Measurements from ENCODE around the gene STUB1.

STUB1 gene

GRCh38 chr16:698911-699671, 18.9 kb downstream of the STUB1 start:
- TF ChIP-seq CTCF (IDR thresholded peaks at IDR 0.05; ENCODE audit: low read length, missing control alignments), result no peak
- no peak for DNase-seq (ENCODE audit: low read depth)
- H3K4me3 ChIP-seq (replicated peaks; ENCODE audit: low read depth, low read length), result no peak overlapping the region

- no peak for DNase-seq (ENCODE audit: low read depth)
- no peak overlapping the region for H3K4me3 ChIP-seq (replicated peaks; ENCODE audit: low read depth, low read length)
- no peak for TF ChIP-seq CTCF (IDR thresholded peaks at IDR 0.05; ENCODE audit: low read length, missing control alignments)
Measured at GRCh38 chr16:700684-701584, 20.7 kb downstream of the STUB1 start.

GRCh38 chr16:702341-702740, 22.1 kb downstream of the STUB1 start:
- no peak for DNase-seq (ENCODE audit: low read depth)
- H3K4me3 ChIP-seq (replicated peaks; ENCODE audit: low read depth, low read length), result no peak overlapping the region
- no peak for TF ChIP-seq CTCF (IDR thresholded peaks at IDR 0.05; ENCODE audit: low read length, missing control alignments)

GRCh38 chr16:703406-703805, 23.2 kb downstream of the STUB1 start:
- no peak for DNase-seq (ENCODE audit: low read depth)
- TF ChIP-seq CTCF (IDR thresholded peaks at IDR 0.05; ENCODE audit: low read length, missing control alignments), result no peak
- H3K4me3 ChIP-seq (replicated peaks; ENCODE audit: low read depth, low read length), result no peak overlapping the region

GRCh38 chr16:704047-704446, 23.8 kb downstream of the STUB1 start:
- no peak for DNase-seq (ENCODE audit: low read depth)
- TF ChIP-seq CTCF (IDR thresholded peaks at IDR 0.05; ENCODE audit: low read length, missing control alignments), result no peak
- H3K4me3 ChIP-seq (replicated peaks; ENCODE audit: low read depth, low read length), result no peak overlapping the region

- no peak for DNase-seq (ENCODE audit: low read depth)
- no peak overlapping the region for H3K4me3 ChIP-seq (replicated peaks; ENCODE audit: low read depth, low read length)
- TF ChIP-seq CTCF (IDR thresholded peaks at IDR 0.05; ENCODE audit: low read length, missing control alignments), result no peak
Measured at GRCh38 chr16:704552-705380, 24.6 kb downstream of the STUB1 start.
